Measurements from ENCODE around the gene PRKCZ.

- TF ChIP-seq CTCF (conservative IDR thresholded peaks at IDR 0.05; ENCODE audit: low read length) (no peak), EZH2phosphoT487 (IDR thresholded peaks at IDR 0.05; ENCODE audit: borderline replicate concordance, low read depth, low read length) (no peak)
Observed at GRCh38 chr1:2090216-2090890, 40.1 kb downstream of the PRKCZ start.
